H9 (cell line): ENCODE data around the gene DNAI4. TPM values are rescaled to one million over a fixed set of nuclear protein-coding genes. Genes with fewer than 3 reads are reported as not detected.

Source experiments
- DNase-seq: peaks from one replicate; pipeline ENCODE4 v3.0.0-alpha.2; 2017
- H2AFZ ChIP-seq: one replicate; pipeline ENCODE4 v1.6.1; 2013; ENCODE audit warnings: mild to moderate bottlenecking, low read length, control low read depth, moderate library complexity
- H2AK5ac ChIP-seq: 2 replicates; pipeline ENCODE4 v1.6.1; 2013; ENCODE audit warnings: low read length, control low read depth, mixed read lengths; ENCODE audit not compliant: insufficient read length
- H2BK120ac ChIP-seq: one replicate; pipeline ENCODE4 v1.6.1; 2013; ENCODE audit warnings: low read depth, mild to moderate bottlenecking, low read length, control low read depth, inconsistent platforms; ENCODE audit not compliant: poor library complexity, severe bottlenecking
- H2BK12ac ChIP-seq: 2 replicates; pipeline ENCODE4 v1.6.1; 2013; ENCODE audit warnings: low read length, control low read depth, mixed read lengths, low read depth; ENCODE audit not compliant: insufficient read length
- H2BK15ac ChIP-seq: 2 replicates; pipeline ENCODE4 v1.6.1; 2013; ENCODE audit warnings: low read depth, low read length, control low read depth
- H2BK20ac ChIP-seq: one replicate; pipeline ENCODE4 v1.6.1; 2013; ENCODE audit warnings: low read depth, mild to moderate bottlenecking, low read length, control low read depth, inconsistent platforms; ENCODE audit not compliant: poor library complexity, severe bottlenecking
- H2BK5ac ChIP-seq: 2 replicates; pipeline ENCODE4 v1.6.1; 2013; ENCODE audit warnings: low read length, control low read depth, mixed read lengths; ENCODE audit not compliant: insufficient read length
- H3K14ac ChIP-seq: 2 replicates; pipeline ENCODE4 v1.6.1; 2013; ENCODE audit warnings: low read length, control low read depth; ENCODE audit not compliant: insufficient read depth
- H3K18ac ChIP-seq: 2 replicates; pipeline ENCODE4 v1.6.1; 2013; ENCODE audit warnings: low read depth, mild to moderate bottlenecking, mixed read lengths, low read length, control low read depth; ENCODE audit not compliant: insufficient read length
- H3K23ac ChIP-seq: 2 replicates; pipeline ENCODE4 v1.6.1; 2013; ENCODE audit warnings: low read length, control low read depth, mixed read lengths, low read depth; ENCODE audit not compliant: insufficient read length
- H3K23me2 ChIP-seq: 2 replicates; pipeline ENCODE4 v1.6.1; 2013; ENCODE audit warnings: low read depth, mild to moderate bottlenecking, mixed read lengths, low read length, control low read depth; ENCODE audit not compliant: insufficient read length, poor library complexity, severe bottlenecking
- H3K27ac ChIP-seq: 2 replicates; pipeline ENCODE4 v1.5.1; 2013; ENCODE audit warnings: low read length, control low read depth, mixed read lengths, low read depth; ENCODE audit not compliant: insufficient read length
- H3K27me3 ChIP-seq: 2 replicates; pipeline ENCODE4 v1.6.1; 2013; ENCODE audit warnings: low read length, control low read depth, inconsistent platforms; ENCODE audit not compliant: insufficient read depth
- H3K4ac ChIP-seq: 2 replicates; pipeline ENCODE4 v1.6.1; 2013; ENCODE audit warnings: low read depth, mild to moderate bottlenecking, control low read depth, inconsistent platforms, low read length, moderate library complexity
- H3K4me1 ChIP-seq: 2 replicates; pipeline ENCODE4 v1.6.1; 2013; ENCODE audit warnings: low read length, control low read depth, inconsistent platforms; ENCODE audit not compliant: insufficient read depth
- H3K4me2 ChIP-seq: 2 replicates; pipeline ENCODE4 v1.6.1; 2013; ENCODE audit warnings: low read length, control low read depth, mixed read lengths; ENCODE audit not compliant: insufficient read length, insufficient read depth
- H3K56ac ChIP-seq: 2 replicates; pipeline ENCODE4 v1.6.1; 2013; ENCODE audit warnings: low read depth, mild to moderate bottlenecking, mixed read lengths, low read length, control low read depth; ENCODE audit not compliant: insufficient read length
- H3K79me1 ChIP-seq: 2 replicates; pipeline ENCODE4 v1.6.1; 2013; ENCODE audit warnings: low read depth, mild to moderate bottlenecking, moderate library complexity, low read length, control low read depth, inconsistent platforms; ENCODE audit not compliant: insufficient read depth, poor library complexity, severe bottlenecking
- H3K79me2 ChIP-seq: 2 replicates; pipeline ENCODE4 v1.6.1; 2013; ENCODE audit warnings: low read length, control low read depth, inconsistent platforms; ENCODE audit not compliant: insufficient read depth
- H3K9ac ChIP-seq: 2 replicates; pipeline ENCODE4 v1.6.1; 2013; ENCODE audit warnings: low read length, control low read depth, mixed read lengths; ENCODE audit not compliant: insufficient read length; ENCODE audit errors: extremely low read depth
- H3K9me3 ChIP-seq: one replicate; pipeline ENCODE4 v1.6.1; 2013; ENCODE audit warnings: low read depth, low read length, inconsistent platforms; ENCODE audit not compliant: control insufficient read depth
- H3T11ph ChIP-seq: one replicate; pipeline ENCODE4 v1.6.1; 2013; ENCODE audit warnings: mild to moderate bottlenecking, low read length, control low read depth, inconsistent platforms
- H4K20me1 ChIP-seq: one replicate; pipeline ENCODE4 v1.6.1; 2013; ENCODE audit not compliant: control insufficient read depth, insufficient read length, insufficient read depth
- H4K5ac ChIP-seq: 2 replicates; pipeline ENCODE4 v1.6.1; 2013; ENCODE audit warnings: low read depth, mild to moderate bottlenecking, mixed read lengths, low read length, control low read depth; ENCODE audit not compliant: insufficient read length
- H4K8ac ChIP-seq: replicated peaks from 2 replicates; pipeline ENCODE4 v1.6.1; 2013; ENCODE audit warnings: low read length, control low read depth, mixed read lengths, low read depth; ENCODE audit not compliant: insufficient read length
- H4K91ac ChIP-seq: 2 replicates; pipeline ENCODE4 v1.6.1; 2013; ENCODE audit warnings: low read depth, mild to moderate bottlenecking, moderate library complexity, mixed read lengths, low read length, control low read depth; ENCODE audit not compliant: insufficient read length
- H3K27ac Mint-ChIP-seq, 3 experiments: 2 replicates in 2 of 3; 3 replicates in 1 of 3; pipeline ENCODE4 v1.8.0; 2020 to 2021; ENCODE audit warnings: mixed read lengths in 3 of 3, mild to moderate bottlenecking in 1 of 3, moderate library complexity in 1 of 3
- H3K27me3 Mint-ChIP-seq: 2 replicates; pipeline ENCODE4 v1.8.0; 2021; ENCODE audit warnings: low read depth, mild to moderate bottlenecking, moderate library complexity, mixed read lengths
- H3K36me3 Mint-ChIP-seq, 3 experiments: 2 replicates in 2 of 3; 3 replicates in 1 of 3; pipeline ENCODE4 v1.8.0; 2020 to 2021; ENCODE audit warnings: low read depth in 3 of 3, mixed read lengths in 3 of 3; ENCODE audit not compliant: insufficient read depth in 1 of 3
- H3K4me1 Mint-ChIP-seq, 2 experiments: 2 replicates each; pipeline ENCODE4 v1.8.0; 2020; ENCODE audit warnings: mixed read lengths in 2 of 2
- H3K4me3 Mint-ChIP-seq, 2 experiments: 2 replicates in 1 of 2; 3 replicates in 1 of 2; pipeline ENCODE4 v1.8.0; 2020 to 2021; ENCODE audit warnings: mild to moderate bottlenecking in 2 of 2, mixed read lengths in 2 of 2, moderate library complexity in 1 of 2
- H3K9me3 Mint-ChIP-seq, 2 experiments: 2 replicates in 1 of 2; 3 replicates in 1 of 2; pipeline ENCODE4 v1.8.0; 2020; ENCODE audit warnings: mild to moderate bottlenecking in 2 of 2, mixed read lengths in 2 of 2, moderate library complexity in 1 of 2
- CTCF ChIP-seq: fragments of 200-600 bp; sonication (generic); conservative IDR thresholded peaks from 3 replicates; pipeline ENCODE4 v1.8.0; 2021; ENCODE audit warnings: antibody characterized with exemption, mild to moderate bottlenecking
- WGBS: extraction: QIAGEN DNeasy Blood & Tissue Kit; methylation state at CpG from one replicate; pipeline ENCODE4 v1.1.7; 2013; ENCODE audit warnings: missing lambda C conversion rate, low lambda C conversion rate, mixed read lengths; ENCODE audit not compliant: insufficient read length; ENCODE audit errors: extremely low coverage; 5-methylcytosine and 5-hydroxymethylcytosine counted together
- total RNA-seq: library from RNA; stranded (reverse); gene quantifications from 2 replicates; pipeline ENCODE4 v1.2.1, GENCODE V29; 2021

DNAI4 gene
- total RNA-seq, 1 experiment from 2014 or later = 1.4 TPM

GRCh38 chr1:66937529-66938234, 13.0 kb upstream of the DNAI4 start:
- Histone ChIP-seq H3K4me1 (no peaks in the 10 kb centered on the region), H3K4me2 (no peak overlapping the region), H3K56ac (no peak overlapping the region), H3K14ac (no peak overlapping the region), H3K4ac (no peak overlapping the region), H3K23ac (no peak overlapping the region), H4K20me1 (no peaks in the 10 kb centered on the region), H2BK12ac (no peak overlapping the region), H3K79me2 (peaks cover 14% of the 10 kb centered on the region; the same call in 1 of the 2 replicates), H2BK120ac (no peak overlapping the region), H2BK20ac (no peak overlapping the region), H3T11ph (no peak overlapping the region), H3K23me2 (no peaks in the 10 kb centered on the region), H3K27ac (no peak overlapping the region), H4K91ac (no peak overlapping the region), H3K18ac (no peak overlapping the region), H2AFZ (no peak overlapping the region), H3K9me3 (no peaks in the 10 kb centered on the region), H4K8ac (no peak overlapping the region), H2BK15ac (no peak overlapping the region), H3K27me3 (no peaks in the 10 kb centered on the region), H2BK5ac (no peak overlapping the region), H3K9ac (no peak overlapping the region), H3K79me1 (peaks cover 2% of the 10 kb centered on the region), H4K5ac (no peak overlapping the region), H2AK5ac (no peak overlapping the region)
- peaks cover 0 to 6% (median 4%) of the 10 kb centered on the region in 3 experiments; a peak in 3 of 7 replicates for H3K36me3 Mint-ChIP-seq
- WGBS = no CpG with 5 or more reads among the region's 1 CpG
- no peak overlapping the region for H3K4me3 Mint-ChIP-seq
- no peak for TF ChIP-seq CTCF
- no peaks in the 10 kb centered on the region for H3K27me3 Mint-ChIP-seq
- H3K9me3 Mint-ChIP-seq = no peaks in the 10 kb centered on the region
- peaks cover 18 to 19% of the 10 kb centered on the region in 2 experiments for H3K4me1 Mint-ChIP-seq
- no peak overlapping the region for H3K27ac Mint-ChIP-seq
- no peak for DNase-seq
